Occipital lobe (tissue), 2 donors: Measurements from ENCODE around the gene KAT8. TPM values are rescaled to one million over a fixed set of nuclear protein-coding genes. Genes with fewer than 3 reads are reported as not detected.

Source experiments
- DNase-seq: peaks from one replicate; lab custom pipeline; 2025; lab: John Stamatoyannopoulos, UW
- total RNA-seq: library from RNA; depleted of rRNA; stranded (reverse); fragments of >200 nt; gene quantifications from one replicate; pipeline ENCODE4 v1.2.3, GENCODE V29; 2014

KAT8 gene
- total RNA-seq, 1 donor from 2014 or later, result 41.2 TPM

- DNase-seq, result no peak
Measured at GRCh38 chr16:31106509-31107464, 10.7 kb upstream of the KAT8 start.

- DNase-seq, result no peak
Measured at GRCh38 chr16:31107465-31107867, 10.0 kb upstream of the KAT8 start.

- peak; percentile 64 for DNase-seq
Measured at GRCh38 chr16:31108035-31108793, 9.2 kb upstream of the KAT8 start, which contains the start of gene BCKDK. Gene BCKDK (plus strand): TSS chr16:31108386. CDS start chr16:31109224, 838 bp downstream.

GRCh38 chr16:31108794-31109558 lies 8.5 kb upstream of the KAT8 start:
- no peak for DNase-seq

- no peak for DNase-seq
Measured at GRCh38 chr16:31109622-31110021, 7.8 kb upstream of the KAT8 start.

DNA sequence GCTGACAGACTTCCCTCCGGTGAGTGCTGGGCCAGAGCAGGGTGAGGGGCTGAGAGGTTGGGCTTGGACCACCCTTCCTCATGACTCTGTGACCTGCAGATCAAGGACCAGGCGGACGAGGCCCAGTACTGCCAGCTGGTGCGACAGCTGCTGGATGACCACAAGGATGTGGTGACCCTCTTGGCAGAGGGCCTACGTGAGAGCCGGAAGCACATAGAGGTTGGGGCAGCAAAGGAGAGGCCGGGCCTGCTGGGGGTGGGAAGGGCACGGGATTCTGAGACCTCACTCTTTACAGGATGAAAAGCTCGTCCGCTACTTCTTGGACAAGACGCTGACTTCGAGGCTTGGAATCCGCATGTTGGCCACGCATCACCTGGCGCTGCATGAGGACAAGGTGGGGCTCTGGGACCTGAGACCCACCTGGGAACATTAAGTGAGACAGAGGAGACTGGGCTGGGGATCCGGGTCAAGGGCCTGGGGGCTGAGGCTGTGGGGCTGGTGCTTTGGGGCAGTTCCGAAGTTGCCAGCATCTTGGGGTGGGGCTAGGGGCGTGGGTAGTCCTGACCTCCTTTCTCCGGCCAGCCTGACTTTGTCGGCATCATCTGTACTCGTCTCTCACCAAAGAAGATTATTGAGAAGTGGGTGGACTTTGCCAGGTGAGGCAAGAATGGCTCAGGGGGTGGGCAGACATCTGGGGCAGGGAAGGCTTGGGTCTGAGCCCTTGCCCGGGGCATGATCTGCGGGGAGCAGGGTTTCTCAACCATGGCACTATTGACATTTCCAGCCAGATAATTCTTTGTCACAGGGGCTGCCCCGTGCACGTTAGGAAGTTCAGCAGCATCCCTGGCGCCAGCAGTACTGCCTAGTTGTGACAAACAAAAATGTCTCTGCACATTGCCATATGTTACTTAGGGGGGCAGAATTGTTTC lies 7.1 kb upstream of the KAT8 start:
- DNase-seq, result no peak

GRCh38 chr16:31111881-31112466 lies 5.5 kb upstream of the KAT8 start:
- DNase-seq, result no peak

- no peak for DNase-seq
Measured at GRCh38 chr16:31112711-31113110, 4.8 kb upstream of the KAT8 start.

DNA sequence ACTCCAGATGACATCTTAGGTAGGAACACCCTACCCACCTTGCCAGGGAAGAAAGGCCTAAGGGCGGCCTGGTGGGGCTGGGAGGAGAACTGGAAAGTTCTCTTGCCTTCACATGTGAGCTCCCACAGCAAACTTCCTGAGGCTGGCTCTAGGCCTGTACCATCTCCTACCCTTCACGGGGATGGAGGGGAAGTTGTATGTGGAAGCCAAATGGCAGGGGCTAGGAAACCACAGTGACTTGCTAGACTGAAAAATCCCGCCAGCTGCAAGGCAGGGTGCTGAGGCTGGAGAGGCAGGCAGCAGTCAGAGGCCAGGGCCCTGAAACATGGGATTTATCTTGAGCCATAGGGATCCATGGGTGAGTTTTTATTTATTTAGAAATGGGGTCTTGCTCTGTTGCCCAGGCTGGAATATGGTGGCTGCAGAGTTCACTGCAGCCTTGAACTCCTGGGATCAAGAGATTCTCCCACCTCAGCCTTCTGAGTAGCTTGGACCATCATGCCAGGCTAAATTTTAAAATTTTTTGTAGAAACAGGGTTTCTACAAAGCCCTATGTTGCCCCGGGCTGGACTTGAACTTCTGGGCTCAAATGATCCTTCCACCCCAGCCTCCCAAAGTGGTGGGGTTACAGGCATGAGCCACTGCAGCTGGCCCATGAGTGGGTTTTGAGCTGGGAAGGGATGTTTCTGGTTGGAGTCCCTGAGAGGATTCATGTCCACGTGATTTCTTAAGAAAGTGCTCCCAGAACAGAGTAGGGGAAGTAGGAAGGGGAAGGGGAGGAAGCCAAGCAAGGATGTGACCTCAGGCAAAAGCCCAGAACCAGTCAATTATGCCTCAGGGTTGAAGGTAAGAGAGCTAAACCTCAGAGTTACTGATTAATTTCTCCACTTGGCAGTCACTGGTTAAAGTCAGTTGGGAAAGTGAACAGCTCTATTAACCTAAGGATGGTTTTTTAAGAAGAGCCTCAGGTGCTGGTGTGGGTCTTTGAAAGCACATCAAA lies 4.0 kb upstream of the KAT8 start:
- no peak for DNase-seq

GRCh38 chr16:31114468-31114867 lies 3.0 kb upstream of the KAT8 start:
- DNase-seq, result no peak

DNA sequence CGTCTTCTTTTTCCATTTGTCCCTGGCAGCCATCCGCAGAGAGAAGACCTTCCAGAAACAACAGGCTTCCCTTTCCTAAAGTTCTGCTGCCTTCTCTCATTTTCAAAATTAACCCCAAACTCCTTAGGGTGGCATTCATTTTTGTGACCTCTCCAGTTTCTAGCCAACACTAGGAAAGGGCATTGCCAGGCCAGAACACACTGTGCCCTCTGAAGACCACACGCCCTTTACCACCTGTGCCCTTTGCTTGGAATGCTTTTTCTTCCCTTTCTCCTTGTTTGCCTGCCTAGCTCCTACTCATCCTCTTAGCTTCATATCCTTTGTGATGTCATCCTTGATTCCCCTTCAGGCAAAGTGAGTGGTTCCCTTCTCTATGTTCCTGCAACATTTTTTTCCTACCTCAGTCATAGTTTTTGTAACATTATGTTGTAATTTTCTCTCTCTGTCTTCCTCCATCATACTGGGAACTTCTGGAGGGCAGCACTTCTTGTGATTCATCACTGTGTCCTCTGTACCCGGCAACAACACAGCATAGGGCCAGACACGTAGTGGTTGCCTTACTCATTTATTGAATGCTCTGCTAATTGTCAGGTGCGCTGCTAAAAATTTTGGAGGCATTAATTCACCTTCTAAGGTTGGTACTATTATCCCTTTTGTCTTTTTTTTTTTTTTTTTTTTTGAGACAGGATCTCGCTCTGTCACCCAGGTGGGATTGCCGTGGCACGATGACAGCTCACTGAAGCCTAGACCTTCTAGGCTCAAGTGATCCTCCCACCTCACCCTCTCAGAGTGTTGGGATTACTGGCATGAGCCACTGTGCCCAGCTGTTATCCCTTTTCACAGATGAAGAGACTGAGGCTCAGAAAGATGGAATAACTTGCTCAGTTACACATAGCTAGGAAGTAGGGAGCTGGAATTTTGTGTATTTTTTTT lies 1.0 kb downstream of the KAT8 start:
- DNase-seq, result no peak

DNA sequence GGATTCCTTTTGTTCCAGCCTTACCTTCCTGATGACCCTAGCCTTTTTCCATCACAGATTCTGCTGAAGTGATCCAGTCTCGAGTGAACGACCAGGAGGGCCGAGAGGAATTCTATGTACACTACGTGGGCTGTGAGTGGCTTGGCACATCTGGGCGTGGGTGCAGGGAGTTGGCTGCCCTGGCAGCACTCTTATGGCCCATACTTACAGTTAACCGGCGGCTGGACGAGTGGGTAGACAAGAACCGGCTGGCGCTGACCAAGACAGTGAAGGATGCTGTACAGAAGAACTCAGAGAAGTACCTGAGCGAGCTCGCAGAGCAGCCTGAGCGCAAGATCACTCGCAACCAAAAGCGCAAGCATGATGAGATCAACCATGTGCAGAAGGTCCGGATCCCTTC lies 2.7 kb downstream of the KAT8 start:
- DNase-seq, result no peak

DNA sequence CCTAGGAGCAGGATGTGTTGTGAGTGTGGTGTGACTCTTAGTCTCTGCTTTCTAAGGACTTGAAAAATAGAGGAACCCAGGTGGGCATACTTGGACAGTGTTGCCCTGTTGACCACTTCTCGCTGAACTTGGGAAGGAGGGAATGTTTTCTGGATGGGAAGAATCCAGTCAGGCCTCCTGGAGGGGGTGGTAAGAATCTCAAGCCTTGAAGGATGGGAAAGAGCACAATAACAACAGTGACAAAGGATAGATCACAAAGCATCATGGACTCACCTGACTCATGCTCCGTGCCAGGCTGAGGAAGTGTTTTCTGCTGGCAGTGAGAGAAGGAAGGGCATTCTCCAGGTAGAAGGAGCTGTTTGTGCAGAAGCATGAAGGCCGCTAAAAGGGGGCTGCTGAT lies 8.4 kb downstream of the KAT8 start:
- DNase-seq, result no peak

DNA sequence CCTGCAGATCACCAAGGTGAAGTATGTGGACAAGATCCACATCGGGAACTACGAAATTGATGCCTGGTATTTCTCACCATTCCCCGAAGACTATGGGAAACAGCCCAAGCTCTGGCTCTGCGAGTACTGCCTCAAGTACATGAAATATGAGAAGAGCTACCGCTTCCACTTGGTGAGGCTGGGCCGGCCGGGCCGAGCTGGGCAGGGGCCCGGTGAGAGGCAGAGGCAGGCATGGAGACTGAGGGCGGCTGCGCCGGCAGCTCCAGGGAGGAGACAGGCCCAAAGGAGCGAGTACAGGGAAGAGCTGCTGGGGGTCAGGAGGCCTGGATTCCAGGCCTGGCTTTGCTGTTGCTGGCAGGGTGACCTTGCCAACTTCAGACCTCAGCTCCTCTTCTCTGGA lies 9.7 kb downstream of the KAT8 start:
- DNase-seq, result no peak

DNA sequence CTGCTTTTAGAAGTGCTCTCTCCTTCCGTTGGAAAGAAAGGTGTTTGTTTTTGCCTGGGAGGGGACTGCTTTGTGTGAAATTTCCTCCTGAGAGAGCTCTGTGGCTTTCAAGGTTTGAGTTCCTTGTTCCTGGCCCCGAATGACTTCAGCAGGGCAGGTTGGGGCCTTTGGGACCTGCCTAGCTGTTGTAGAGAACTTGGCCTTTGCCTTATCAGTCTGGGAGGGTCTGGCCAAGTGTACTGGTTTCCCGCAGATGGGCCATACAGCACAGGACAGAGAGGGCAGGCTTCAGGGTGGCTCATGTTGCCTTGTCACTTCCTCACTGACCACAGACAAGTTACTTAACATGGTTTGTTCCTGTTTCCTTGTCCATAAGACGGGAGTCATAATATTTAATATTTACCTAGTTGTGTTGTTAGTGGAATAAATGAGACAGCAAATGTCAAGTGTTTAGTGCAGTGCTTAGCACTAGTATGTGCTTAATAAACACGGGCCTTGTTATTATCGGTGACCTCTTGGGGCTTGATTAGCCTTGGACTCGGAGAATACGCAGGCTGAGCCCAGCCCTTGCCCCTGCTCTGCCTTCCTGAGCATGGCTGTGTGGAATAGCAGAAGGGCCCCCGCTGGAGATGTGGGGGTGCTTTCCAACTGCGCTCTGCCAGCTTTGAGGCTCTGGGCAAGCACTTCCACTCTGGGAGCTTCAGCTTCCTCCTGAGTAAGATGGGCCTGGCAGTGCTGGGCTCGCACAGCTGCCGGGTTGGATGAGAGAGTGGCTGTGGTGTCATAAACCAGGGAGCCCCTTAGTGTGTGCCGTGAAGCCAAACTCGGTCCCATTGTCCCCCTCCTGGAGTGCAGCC lies 11.5 kb downstream of the KAT8 start:
- DNase-seq, result peak; percentile 16

GRCh38 chr16:31129568-31130335 lies 12.3 kb downstream of the KAT8 start:
- DNase-seq, result no peak
